ENCODE results near the gene PRC1.

DNA sequence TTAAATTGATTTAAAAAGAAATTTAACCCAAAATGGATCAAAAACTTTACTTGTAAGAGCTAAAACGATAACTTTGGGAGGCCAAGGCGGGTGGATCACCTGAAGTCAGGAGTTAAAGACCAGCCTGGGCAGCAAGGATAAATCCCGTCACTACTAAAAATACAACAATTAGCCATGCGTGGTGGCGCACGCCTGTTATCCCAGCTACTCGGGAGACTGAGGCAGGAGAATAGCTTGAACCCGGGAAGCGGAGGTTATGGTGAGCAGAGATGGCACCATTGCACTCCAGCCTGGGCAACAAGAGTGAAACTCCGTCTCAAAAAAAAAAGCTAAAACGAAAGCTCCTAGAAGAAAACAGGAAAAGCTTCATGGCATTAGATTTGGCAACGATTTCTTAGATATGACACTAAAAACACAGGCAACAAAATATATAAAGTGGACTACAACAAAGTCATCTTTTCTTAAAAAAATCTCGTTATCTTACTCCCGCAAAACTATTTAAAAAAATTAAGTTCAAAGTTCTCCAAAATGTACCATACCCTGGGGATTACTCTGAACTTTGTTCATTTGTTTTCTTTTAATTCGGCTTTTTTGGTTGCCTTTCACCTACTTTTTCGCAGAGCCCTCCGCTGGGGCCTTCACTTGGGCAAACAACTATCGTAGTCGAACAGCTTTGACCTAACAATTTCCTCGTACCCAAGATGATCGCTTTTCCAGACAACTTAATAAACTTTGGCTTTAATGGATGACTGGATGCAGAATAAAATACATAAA, 64.9 kb downstream of the PRC1 start:
- TF ChIP-seq EZH2 (IDR thresholded peaks at IDR 0.05; ENCODE audit: insufficient read depth, poor library complexity, severe bottlenecking) (no peak), EZH2phosphoT487 (IDR thresholded peaks at IDR 0.05; ENCODE audit: insufficient read depth, low read depth) (no peak)
